Natural killer cell (primary cell): Measurements from ENCODE around the gene PPP2R2C. TPM values are rescaled to one million over a fixed set of nuclear protein-coding genes. Genes with fewer than 3 reads are reported as not detected.

ENCODE experiments used
- ATAC-seq, 3 donors: fragments of 150-1000 bp in 2 of 3; fragments of 200-7000 bp in 1 of 3; cut with Tn5 transposase; 1 replicate in 1 of 3; 2 replicates in 2 of 3; pipeline ENCODE4 v1.10.0; 2021; ENCODE audit warnings: mild to moderate bottlenecking in 2 of 3, moderate library complexity in 2 of 3
- DNase-seq, 2 donors: peaks; one replicate each; pipeline versions ENCODE4 v3.0.0 to v3.0.0-alpha.2; 2013 to 2021; ENCODE audit warnings: mixed read lengths in 1 of 2
- H3K27ac ChIP-seq: one replicate; pipeline ENCODE4 v1.5.1; 2013; ENCODE audit warnings: mild to moderate bottlenecking, low read length
- H3K27me3 ChIP-seq: one replicate; pipeline ENCODE4 v1.6.1; 2013; ENCODE audit warnings: low read length; ENCODE audit not compliant: control insufficient read depth, insufficient read depth
- H3K36me3 ChIP-seq: one replicate; pipeline ENCODE4 v1.6.1; 2013; ENCODE audit warnings: low read length; ENCODE audit not compliant: control insufficient read depth, insufficient read depth
- H3K4me1 ChIP-seq: one replicate; pipeline ENCODE4 v1.6.1; 2013; ENCODE audit warnings: low read length; ENCODE audit not compliant: control insufficient read depth, insufficient read depth
- H3K4me3 ChIP-seq: one replicate; pipeline ENCODE4 v1.5.1; 2013; ENCODE audit warnings: low read length
- H3K9me3 ChIP-seq: one replicate; pipeline ENCODE4 v1.6.1; 2013; ENCODE audit warnings: low read length; ENCODE audit not compliant: control insufficient read depth, insufficient read depth
- H3K27ac Mint-ChIP-seq, 2 donors: one replicate each; pipeline ENCODE4 v1.8.0; 2022; ENCODE audit warnings: mild to moderate bottlenecking in 2 of 2, mixed read lengths in 2 of 2, moderate library complexity in 1 of 2
- H3K27me3 Mint-ChIP-seq, 2 donors: one replicate each; pipeline ENCODE4 v1.8.0; 2022; ENCODE audit warnings: low read depth in 2 of 2, mixed read lengths in 2 of 2
- H3K36me3 Mint-ChIP-seq: one replicate; pipeline ENCODE4 v1.8.0; 2022; ENCODE audit warnings: mixed read lengths
- H3K4me1 Mint-ChIP-seq, 2 donors: one replicate each; pipeline ENCODE4 v1.8.0; 2022; ENCODE audit warnings: mixed read lengths in 2 of 2
- H3K4me3 Mint-ChIP-seq: one replicate; pipeline ENCODE4 v1.8.0; 2022; ENCODE audit warnings: mild to moderate bottlenecking, moderate library complexity, mixed read lengths
- H3K9me3 Mint-ChIP-seq, 2 donors: one replicate each; pipeline ENCODE4 v1.8.0; 2022; ENCODE audit warnings: mixed read lengths in 2 of 2
- WGBS: methylation state at CpG from one replicate; pipeline ENCODE4 v1.1.7; 2013; ENCODE audit warnings: missing lambda C conversion rate; ENCODE audit not compliant: insufficient coverage; 5-methylcytosine and 5-hydroxymethylcytosine counted together
- intact Hi-C: fragments of 100-400 bp; cut with micrococcal nuclease; formaldehyde crosslinking; loops from one replicate; pipeline ENCODE4 v1.14.2; 2022
- total RNA-seq, 4 donors: library from RNA; stranded (reverse); fragments of 120-200 nt in 1 of 4; gene quantifications; one replicate each; pipeline versions ENCODE4 v1.2.3 to v1.2.4, GENCODE V29; 2013 to 2022
- TF ChIP-seq, protein P1 (sequence below): fragments of 200-600 bp; IDR thresholded peaks from one replicate; pipeline ENCODE4 v1.8.0; 2022; ENCODE audit warnings: antibody characterized with exemption

Gene PPP2R2C
- total RNA-seq, 3 donors from 2014 or later (not counting 1 experiment from before 2014, with no cell fraction given) = not detected

DNA sequence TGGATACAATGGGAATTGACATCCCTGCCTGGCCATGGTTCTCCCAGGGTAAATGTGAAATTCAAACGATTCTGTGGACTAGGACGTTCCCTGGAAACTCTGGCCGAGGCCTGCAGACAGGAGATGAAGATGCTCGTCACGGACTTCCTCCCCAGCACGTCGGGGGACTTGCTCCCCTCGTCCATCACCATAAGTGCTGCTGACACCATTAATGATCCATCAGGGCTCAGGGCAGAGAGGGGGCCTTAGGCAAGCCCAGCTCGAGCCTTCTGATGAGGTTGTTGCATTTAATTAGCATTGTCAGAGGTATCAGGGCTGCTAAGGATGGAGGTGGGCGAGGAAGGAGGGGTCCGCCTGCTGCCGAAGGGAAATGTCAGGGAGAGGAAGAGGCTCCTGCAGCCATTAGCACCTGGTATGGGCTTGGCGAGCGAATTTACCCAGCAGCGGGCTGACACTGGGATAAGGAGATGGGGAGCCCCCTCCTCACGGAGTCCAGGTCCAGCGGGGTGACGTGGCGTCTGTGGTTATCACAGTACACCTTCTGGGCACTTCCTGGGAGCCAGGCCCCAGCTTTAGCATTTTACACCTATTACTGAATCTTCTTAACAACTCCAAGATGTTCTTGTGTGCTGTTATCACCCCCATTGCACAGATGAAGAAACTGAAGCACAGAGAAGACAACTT lies 83.1 kb downstream of the PPP2R2C start:
- TF ChIP-seq, protein P1, sequence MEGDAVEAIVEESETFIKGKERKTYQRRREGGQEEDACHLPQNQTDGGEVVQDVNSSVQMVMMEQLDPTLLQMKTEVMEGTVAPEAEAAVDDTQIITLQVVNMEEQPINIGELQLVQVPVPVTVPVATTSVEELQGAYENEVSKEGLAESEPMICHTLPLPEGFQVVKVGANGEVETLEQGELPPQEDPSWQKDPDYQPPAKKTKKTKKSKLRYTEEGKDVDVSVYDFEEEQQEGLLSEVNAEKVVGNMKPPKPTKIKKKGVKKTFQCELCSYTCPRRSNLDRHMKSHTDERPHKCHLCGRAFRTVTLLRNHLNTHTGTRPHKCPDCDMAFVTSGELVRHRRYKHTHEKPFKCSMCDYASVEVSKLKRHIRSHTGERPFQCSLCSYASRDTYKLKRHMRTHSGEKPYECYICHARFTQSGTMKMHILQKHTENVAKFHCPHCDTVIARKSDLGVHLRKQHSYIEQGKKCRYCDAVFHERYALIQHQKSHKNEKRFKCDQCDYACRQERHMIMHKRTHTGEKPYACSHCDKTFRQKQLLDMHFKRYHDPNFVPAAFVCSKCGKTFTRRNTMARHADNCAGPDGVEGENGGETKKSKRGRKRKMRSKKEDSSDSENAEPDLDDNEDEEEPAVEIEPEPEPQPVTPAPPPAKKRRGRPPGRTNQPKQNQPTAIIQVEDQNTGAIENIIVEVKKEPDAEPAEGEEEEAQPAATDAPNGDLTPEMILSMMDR = no peak
- 52% methylated on average over 19 of the region's 19 CpGs for WGBS
- DNase-seq (no peak), ATAC-seq (no peak)
- H3K27ac ChIP-seq = no peak overlapping the region
- intact Hi-C loops = no loop called here
- H3K36me3 ChIP-seq = no peaks in the 10 kb centered on the region
- Mint-ChIP-seq H3K9me3 (no peaks in the 10 kb centered on the region), H3K27me3 (peaks cover 0 to 12% of the 10 kb centered on the region in 2 donors), H3K27ac (no peak overlapping the region), H3K36me3 (no peaks in the 10 kb centered on the region), H3K4me1 (no peaks in the 10 kb centered on the region), H3K4me3 (no peak overlapping the region)
- H3K9me3 ChIP-seq = no peaks in the 10 kb centered on the region
- no peaks in the 10 kb centered on the region for H3K4me1 ChIP-seq
- H3K4me3 ChIP-seq = no peak overlapping the region
- H3K27me3 ChIP-seq = no peaks in the 10 kb centered on the region

DNA sequence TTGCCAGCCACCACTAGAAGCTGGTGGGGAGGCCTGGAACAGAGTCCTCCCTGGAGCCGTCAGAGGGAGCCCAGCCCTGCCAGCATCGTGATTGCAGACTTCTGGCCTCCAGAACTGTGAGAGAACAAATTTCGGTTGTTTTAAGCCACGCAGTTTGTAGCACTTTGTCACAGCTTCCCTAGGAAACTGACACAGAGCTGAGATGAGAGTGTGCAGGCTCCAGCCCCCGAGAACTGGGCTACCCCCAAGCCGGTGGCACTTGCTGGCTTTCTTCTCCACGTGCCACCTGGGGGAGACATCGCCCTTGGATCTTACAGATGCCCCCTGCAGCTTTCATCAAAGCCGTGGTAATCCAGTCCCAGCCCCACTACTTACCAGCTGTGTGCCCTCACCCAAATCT lies 83.7 kb downstream of the PPP2R2C start:
- H3K4me3 ChIP-seq = no peak overlapping the region
- Mint-ChIP-seq H3K9me3 (no peaks in the 10 kb centered on the region), H3K27ac (no peak overlapping the region), H3K36me3 (no peaks in the 10 kb centered on the region), H3K4me1 (no peaks in the 10 kb centered on the region), H3K27me3 (peaks cover 0 to 12% of the 10 kb centered on the region in 2 donors), H3K4me3 (no peak overlapping the region)
- H3K4me1 ChIP-seq = no peaks in the 10 kb centered on the region
- H3K36me3 ChIP-seq = no peaks in the 10 kb centered on the region
- TF ChIP-seq, protein P1 = no peak
- H3K27ac ChIP-seq = no peak overlapping the region
- no peaks in the 10 kb centered on the region for H3K27me3 ChIP-seq
- ATAC-seq = no peak
- WGBS = 56% methylated on average over 9 of the region's 9 CpGs
- H3K9me3 ChIP-seq = no peaks in the 10 kb centered on the region
- intact Hi-C loops = no loop called here
- no peak for DNase-seq

DNA sequence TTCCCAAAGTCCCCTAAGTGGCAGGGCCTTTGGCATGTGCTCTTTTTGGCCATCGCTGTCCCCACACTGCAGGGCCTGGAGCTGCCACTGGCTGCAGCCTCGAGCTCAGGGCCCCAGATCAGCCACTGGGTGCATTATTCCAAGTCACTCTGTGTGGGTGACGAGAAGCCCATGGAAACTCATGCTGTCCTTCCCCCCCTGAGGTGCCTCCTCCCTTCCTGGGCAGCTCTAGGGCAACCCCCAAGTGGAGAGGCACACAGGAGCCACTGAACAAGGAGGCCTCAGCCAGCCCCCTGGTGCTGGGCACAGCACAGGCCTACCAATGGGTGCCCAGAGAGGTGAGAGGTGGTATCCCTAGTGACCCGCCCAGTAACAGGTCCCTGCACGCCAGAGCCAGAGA lies 84.5 kb downstream of the PPP2R2C start:
- Mint-ChIP-seq H3K27me3 (peaks cover 0 to 15% of the 10 kb centered on the region in 2 donors), H3K27ac (no peak overlapping the region), H3K9me3 (no peaks in the 10 kb centered on the region), H3K36me3 (no peaks in the 10 kb centered on the region), H3K4me3 (no peak overlapping the region), H3K4me1 (no peaks in the 10 kb centered on the region)
- DNase-seq (no peak), ATAC-seq (no peak)
- no peaks in the 10 kb centered on the region for H3K36me3 ChIP-seq
- no peaks in the 10 kb centered on the region for H3K27me3 ChIP-seq
- 79% methylated on average over 5 of the region's 5 CpGs for WGBS
- no peak overlapping the region for H3K27ac ChIP-seq
- intact Hi-C loops = no loop called here
- no peak overlapping the region for H3K4me3 ChIP-seq
- TF ChIP-seq, protein P1 = no peak
- no peaks in the 10 kb centered on the region for H3K9me3 ChIP-seq
- no peaks in the 10 kb centered on the region for H3K4me1 ChIP-seq

DNA sequence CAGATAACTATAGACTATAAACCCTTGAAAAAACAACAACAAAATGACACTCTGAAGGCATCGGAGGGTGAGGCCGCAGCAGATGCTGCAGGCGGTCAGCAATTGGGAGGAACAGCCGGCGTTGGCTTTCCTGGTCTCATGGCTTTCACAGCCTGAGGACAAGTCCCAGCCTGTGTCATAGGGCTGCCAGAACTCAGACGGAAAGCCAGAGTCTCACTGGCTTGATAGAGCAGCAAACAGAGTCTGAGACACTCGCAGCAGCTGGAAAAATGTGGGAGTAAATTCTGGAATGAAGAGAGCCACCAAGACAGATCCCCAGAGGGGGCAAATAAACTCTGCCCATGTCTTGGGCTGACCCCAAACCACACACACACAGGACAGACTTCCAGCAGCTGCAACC lies 86.3 kb downstream of the PPP2R2C start:
- WGBS = 90% methylated on average over 7 of the region's 7 CpGs
- Mint-ChIP-seq H3K4me1 (no peaks in the 10 kb centered on the region), H3K36me3 (no peaks in the 10 kb centered on the region), H3K27ac (no peak overlapping the region), H3K27me3 (peaks cover 0 to 19% of the 10 kb centered on the region in 2 donors), H3K9me3 (no peaks in the 10 kb centered on the region), H3K4me3 (no peak overlapping the region)
- no peak overlapping the region for H3K4me3 ChIP-seq
- H3K9me3 ChIP-seq = no peaks in the 10 kb centered on the region
- TF ChIP-seq, protein P1 = no peak
- DNase-seq = no peak
- no peak for ATAC-seq
- no peaks in the 10 kb centered on the region for H3K4me1 ChIP-seq
- H3K27me3 ChIP-seq = no peaks in the 10 kb centered on the region
- H3K36me3 ChIP-seq = no peaks in the 10 kb centered on the region
- intact Hi-C loops = no loop called here
- H3K27ac ChIP-seq = no peak overlapping the region
